ENCODE data around the gene FFAR2. TPM values are rescaled to one million over a fixed set of nuclear protein-coding genes. Genes with fewer than 3 reads are reported as not detected.

The FFAR2 gene
- total RNA-seq, result not detected

DNA sequence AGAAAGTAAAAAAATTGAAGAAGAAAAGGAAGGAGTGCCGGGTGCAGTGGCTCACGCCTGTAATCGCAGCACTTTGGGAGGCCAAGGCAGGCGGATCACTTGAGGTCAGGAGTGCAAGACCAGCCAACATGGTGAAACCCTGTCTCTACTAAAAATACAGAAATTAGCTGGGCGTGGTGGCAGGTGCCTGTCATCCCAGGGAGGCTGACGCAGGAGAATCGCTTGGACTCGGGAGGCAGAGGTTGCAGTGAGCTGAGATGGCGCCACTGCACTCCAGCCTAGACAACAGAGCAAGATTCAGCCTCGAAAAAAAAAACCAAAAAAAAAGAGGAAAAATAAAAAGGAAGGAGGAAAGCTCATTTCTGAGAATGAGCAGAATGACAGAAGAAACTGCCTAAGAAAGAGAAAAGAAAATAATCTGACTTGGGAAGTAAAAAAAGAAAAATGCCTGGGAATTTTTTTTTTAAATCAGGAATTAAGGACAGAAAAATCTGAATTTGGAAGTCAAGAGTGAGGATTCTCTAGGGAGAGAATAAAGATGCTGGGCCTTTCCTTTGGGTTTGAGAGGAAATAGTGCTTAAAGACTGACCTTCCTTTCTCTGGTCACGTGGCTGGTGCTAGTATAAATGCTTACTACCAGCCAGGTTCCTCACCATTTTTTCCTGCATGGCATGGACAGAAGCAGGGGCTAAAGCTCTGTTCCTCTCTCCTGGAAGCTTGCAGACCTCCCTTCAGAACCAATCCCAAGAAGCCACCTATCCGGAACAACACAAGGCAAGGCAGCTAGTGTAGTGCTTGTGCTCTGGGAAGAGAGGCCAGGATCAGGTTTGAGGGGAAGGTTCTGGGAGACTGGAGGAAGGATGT, at the start of gene FFAR2:
FFAR2 (plus strand) TSS at position 652 of the 864 bp plus-strand sequence. CDS start 1,458 bp downstream, outside the sequence.
- no peaks in the 10 kb centered on the region for H3K4me1 ChIP-seq
- TF ChIP-seq, protein P1, sequence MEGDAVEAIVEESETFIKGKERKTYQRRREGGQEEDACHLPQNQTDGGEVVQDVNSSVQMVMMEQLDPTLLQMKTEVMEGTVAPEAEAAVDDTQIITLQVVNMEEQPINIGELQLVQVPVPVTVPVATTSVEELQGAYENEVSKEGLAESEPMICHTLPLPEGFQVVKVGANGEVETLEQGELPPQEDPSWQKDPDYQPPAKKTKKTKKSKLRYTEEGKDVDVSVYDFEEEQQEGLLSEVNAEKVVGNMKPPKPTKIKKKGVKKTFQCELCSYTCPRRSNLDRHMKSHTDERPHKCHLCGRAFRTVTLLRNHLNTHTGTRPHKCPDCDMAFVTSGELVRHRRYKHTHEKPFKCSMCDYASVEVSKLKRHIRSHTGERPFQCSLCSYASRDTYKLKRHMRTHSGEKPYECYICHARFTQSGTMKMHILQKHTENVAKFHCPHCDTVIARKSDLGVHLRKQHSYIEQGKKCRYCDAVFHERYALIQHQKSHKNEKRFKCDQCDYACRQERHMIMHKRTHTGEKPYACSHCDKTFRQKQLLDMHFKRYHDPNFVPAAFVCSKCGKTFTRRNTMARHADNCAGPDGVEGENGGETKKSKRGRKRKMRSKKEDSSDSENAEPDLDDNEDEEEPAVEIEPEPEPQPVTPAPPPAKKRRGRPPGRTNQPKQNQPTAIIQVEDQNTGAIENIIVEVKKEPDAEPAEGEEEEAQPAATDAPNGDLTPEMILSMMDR (IDR thresholded peaks at IDR 0.05), result no peak
- TF ChIP-seq POLR2AphosphoS5 (IDR thresholded peaks at IDR 0.05; ENCODE audit: insufficient read depth in 1 of 2, low read depth in 1 of 2) (no peak), POLR2A (IDR thresholded peaks at IDR 0.05) (no peak)
- H3K27me3 ChIP-seq, result no peaks in the 10 kb centered on the region
- no peak within 1 kb of the TSS for H3K27ac ChIP-seq
- no peak for DNase-seq (ENCODE audit: extremely low spot score in 2 of 2)
- H3K36me3 ChIP-seq, result no peaks in the 10 kb centered on the region
- H3K9me3 ChIP-seq, result no peaks in the 10 kb centered on the region
- intact Hi-C loops (cut with DNase I), result no loop called here
- no peak within 1 kb of the TSS for H3K4me3 ChIP-seq

GRCh38 chr19:35398570-35398969, 49.5 kb upstream of the FFAR2 start:
- Histone ChIP-seq H3K27me3 (no peaks in the 10 kb centered on the region), H3K36me3 (no peaks in the 10 kb centered on the region), H3K4me1 (no peaks in the 10 kb centered on the region), H3K4me3 (no peak overlapping the region), H3K27ac (no peak overlapping the region), H3K9me3 (no peaks in the 10 kb centered on the region)
- intact Hi-C loops (cut with DNase I), result no loop called here
- DNase-seq (ENCODE audit: extremely low spot score in 2 of 2), result no peak
- no peak for TF ChIP-seq POLR2A (IDR thresholded peaks at IDR 0.05)
- TF ChIP-seq POLR2AphosphoS5 (IDR thresholded peaks at IDR 0.05; ENCODE audit: insufficient read depth in 1 of 2, low read depth in 1 of 2), result no peak
- TF ChIP-seq, protein P1 (IDR thresholded peaks at IDR 0.05), result no peak

DNA sequence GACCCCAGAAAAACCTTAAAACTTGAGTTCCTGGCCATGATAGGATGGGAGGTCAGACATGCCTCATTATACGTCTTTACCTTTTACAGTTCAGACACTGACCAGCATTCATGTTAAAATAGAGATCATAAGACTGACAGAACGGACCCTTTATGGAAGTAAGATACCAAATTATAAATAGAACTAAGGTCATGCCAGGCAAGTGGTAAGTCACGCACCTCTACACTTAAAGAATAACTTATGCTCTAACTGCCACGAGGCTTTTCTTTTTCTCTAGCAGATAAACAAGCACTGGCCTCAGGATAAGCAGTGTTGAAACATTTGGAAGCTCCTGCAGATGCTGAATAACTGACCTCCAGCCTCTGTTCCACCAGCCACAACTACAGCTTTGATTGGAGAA, 48.8 kb upstream of the FFAR2 start:
- no peaks in the 10 kb centered on the region for H3K4me1 ChIP-seq
- intact Hi-C loops (cut with DNase I), result no loop called here
- H3K36me3 ChIP-seq, result no peaks in the 10 kb centered on the region
- no peak for TF ChIP-seq POLR2AphosphoS5 (IDR thresholded peaks at IDR 0.05; ENCODE audit: insufficient read depth in 1 of 2, low read depth in 1 of 2)
- no peak for TF ChIP-seq POLR2A (IDR thresholded peaks at IDR 0.05)
- TF ChIP-seq, protein P1 (IDR thresholded peaks at IDR 0.05), result no peak
- H3K9me3 ChIP-seq, result no peaks in the 10 kb centered on the region
- H3K27ac ChIP-seq, result no peak overlapping the region
- H3K27me3 ChIP-seq, result no peaks in the 10 kb centered on the region
- DNase-seq (ENCODE audit: extremely low spot score in 2 of 2), result no peak
- H3K4me3 ChIP-seq, result no peak overlapping the region

DNA sequence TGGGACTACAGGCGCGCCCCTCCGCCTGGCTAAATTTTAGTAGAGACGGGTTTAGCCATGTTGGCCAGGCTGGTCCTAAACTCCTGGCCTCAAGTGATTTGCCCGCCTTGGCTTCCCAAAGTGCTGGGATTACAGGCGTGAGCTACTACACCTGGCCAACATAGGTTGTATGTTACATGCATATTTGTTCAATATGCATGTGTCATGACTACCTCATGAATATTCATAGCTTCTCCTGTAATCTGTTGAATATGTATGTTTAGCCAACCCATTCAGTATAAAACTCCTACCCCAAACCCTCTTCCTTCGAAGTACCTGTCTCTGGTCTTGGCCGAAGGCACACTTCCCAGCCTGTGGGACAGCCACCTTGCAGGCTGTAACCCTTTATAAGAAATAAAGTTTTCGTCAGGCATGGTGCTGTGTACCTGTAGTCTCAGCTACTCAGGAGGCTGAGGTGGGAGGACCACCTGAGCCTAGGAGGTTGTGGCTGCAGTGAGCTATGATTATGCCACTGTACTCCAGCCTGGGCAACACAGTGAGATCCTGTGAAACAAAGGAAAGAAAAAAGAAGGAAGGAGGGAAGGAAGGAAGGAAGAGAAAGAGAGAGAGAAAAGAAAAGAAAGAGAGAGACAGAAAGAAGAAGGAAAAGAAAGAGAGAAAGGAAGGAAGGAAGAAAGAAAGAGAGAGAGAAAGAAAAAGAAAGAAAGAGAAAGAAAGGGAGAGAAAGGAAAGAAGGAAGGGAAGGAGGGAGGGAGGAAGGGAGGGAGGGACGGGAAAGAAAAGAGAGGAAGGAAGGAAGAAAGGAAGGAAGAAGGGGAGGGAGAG, 47.9 kb upstream of the FFAR2 start:
- Histone ChIP-seq H3K36me3 (no peaks in the 10 kb centered on the region), H3K4me1 (no peaks in the 10 kb centered on the region), H3K4me3 (no peak overlapping the region), H3K9me3 (no peaks in the 10 kb centered on the region), H3K27me3 (no peaks in the 10 kb centered on the region), H3K27ac (no peak overlapping the region)
- no peak for DNase-seq (ENCODE audit: extremely low spot score in 2 of 2)
- intact Hi-C loops (cut with DNase I), result no loop called here
- no peak for TF ChIP-seq POLR2AphosphoS5 (IDR thresholded peaks at IDR 0.05; ENCODE audit: insufficient read depth in 1 of 2, low read depth in 1 of 2)
- TF ChIP-seq POLR2A (IDR thresholded peaks at IDR 0.05), result no peak
- TF ChIP-seq, protein P1 (IDR thresholded peaks at IDR 0.05), result no peak
